WTC11 (cell line): ENCODE measurements around the gene SLC35A3. TPM values are rescaled to one million over a fixed set of nuclear protein-coding genes. Genes with fewer than 3 reads are reported as not detected.

Experiments
- ATAC-seq: fragments of 200-7000 bp; cut with Tn5 transposase; 2 replicates; pipeline ENCODE4 v1.10.0; 2021; ENCODE audit warnings: mild to moderate bottlenecking, moderate library complexity
- CTCF ChIA-PET: fragments of 300-600 bp; sonication (Branson Sonifier 250); formaldehyde crosslinking; loops from one replicate; lab custom pipeline; 2021; ENCODE audit warnings: antibody characterized with exemption; lab: Charles Lee
- POLR2A ChIA-PET: fragments of 350-600 bp; sonication (Branson Sonifier 250); formaldehyde crosslinking; loops from one replicate; lab custom pipeline; 2021; ENCODE audit warnings: antibody characterized with exemption; lab: Charles Lee
- DNase-seq: peaks from one replicate; pipeline ENCODE4 v3.0.0; 2021; ENCODE audit warnings: low spot score
- H3K27ac Mint-ChIP-seq: 2 replicates; pipeline ENCODE4 v1.8.0; 2021; ENCODE audit warnings: mixed read lengths
- H3K27me3 Mint-ChIP-seq: 2 replicates; pipeline ENCODE4 v1.8.0; 2021; ENCODE audit warnings: low read depth, mild to moderate bottlenecking, moderate library complexity, mixed read lengths
- H3K36me3 Mint-ChIP-seq: 2 replicates; pipeline ENCODE4 v1.8.0; 2021; ENCODE audit warnings: mixed read lengths
- H3K4me1 Mint-ChIP-seq: 2 replicates; pipeline ENCODE4 v1.8.0; 2022; ENCODE audit warnings: mixed read lengths
- H3K4me3 Mint-ChIP-seq: 2 replicates; pipeline ENCODE4 v1.8.0; 2021; ENCODE audit warnings: mild to moderate bottlenecking, moderate library complexity, mixed read lengths
- H3K9me3 Mint-ChIP-seq: 2 replicates; pipeline ENCODE4 v1.8.0; 2021; ENCODE audit warnings: mixed read lengths
- CREM ChIP-seq: sonication (generic); formaldehyde crosslinking; IDR thresholded peaks from 2 replicates; pipeline ENCODE4 v1.8.1; 2022; ENCODE audit warnings: mild to moderate bottlenecking, missing genetic modification reagents, moderate library complexity
- ELF4 ChIP-seq: sonication (generic); formaldehyde crosslinking; IDR thresholded peaks from 2 replicates; pipeline ENCODE4 v1.8.1; 2022; ENCODE audit warnings: low read depth, mild to moderate bottlenecking, moderate library complexity, missing genetic modification reagents
- KAT7 ChIP-seq: sonication (generic); formaldehyde crosslinking; IDR thresholded peaks from 2 replicates; pipeline ENCODE4 v1.8.1; 2023; ENCODE audit warnings: missing genetic modification reagents, mild to moderate bottlenecking, borderline replicate concordance
- MXD4 ChIP-seq: fragments of 250-450 bp; sonication (Bioruptor Pico); IDR thresholded peaks from 2 replicates; pipeline ENCODE4 v1.8.0; 2021; ENCODE audit warnings: mild to moderate bottlenecking, moderate library complexity, borderline replicate concordance
- NFATC4 ChIP-seq: fragments of 250-450 bp; sonication (Bioruptor Pico); IDR thresholded peaks from 2 replicates; pipeline ENCODE4 v1.9.0; 2021; ENCODE audit warnings: mild to moderate bottlenecking
- NFE2L1 ChIP-seq: sonication (generic); formaldehyde crosslinking; IDR thresholded peaks from 2 replicates; pipeline ENCODE4 v1.8.1; 2023; ENCODE audit warnings: missing genetic modification reagents
- NFYB ChIP-seq: sonication (generic); formaldehyde crosslinking; conservative IDR thresholded peaks from 2 replicates; pipeline ENCODE4 v1.8.0; 2022; ENCODE audit warnings: low read depth, missing genetic modification reagents
- OVOL2 ChIP-seq: fragments of 250-450 bp; sonication (Bioruptor Pico); IDR thresholded peaks from 2 replicates; pipeline ENCODE4 v1.9.0; 2021; ENCODE audit warnings: mild to moderate bottlenecking, borderline replicate concordance
- SMAD4 ChIP-seq: sonication (generic); formaldehyde crosslinking; IDR thresholded peaks from 2 replicates; pipeline ENCODE4 v1.8.0; 2022; ENCODE audit warnings: mild to moderate bottlenecking, missing genetic modification reagents
- SP1 ChIP-seq: sonication (generic); formaldehyde crosslinking; conservative IDR thresholded peaks from 2 replicates; pipeline ENCODE4 v1.8.1; 2022; ENCODE audit warnings: missing genetic modification reagents
- TEAD1 ChIP-seq: sonication (generic); formaldehyde crosslinking; IDR thresholded peaks from 2 replicates; pipeline ENCODE4 v1.8.0; 2022; ENCODE audit warnings: mild to moderate bottlenecking, missing genetic modification reagents
- ZNF317 ChIP-seq: sonication (generic); formaldehyde crosslinking; IDR thresholded peaks from 2 replicates; pipeline ENCODE4 v1.8.1; 2023; ENCODE audit warnings: low read depth, mild to moderate bottlenecking, moderate library complexity, missing genetic modification reagents, borderline replicate concordance
- ZNF423 ChIP-seq: fragments of 250-450 bp; sonication (Bioruptor Pico); IDR thresholded peaks from 2 replicates; pipeline ENCODE4 v2.1.2; 2022; ENCODE audit warnings: mild to moderate bottlenecking, moderate library complexity
- total RNA-seq: library from RNA; stranded (reverse); gene quantifications from 3 replicates; pipeline ENCODE4 v1.2.3, GENCODE V29; 2021
- TF ChIP-seq, protein P1 (sequence below): fragments of 250-450 bp; sonication (Bioruptor Pico); conservative IDR thresholded peaks from 2 replicates; pipeline ENCODE4 v1.9.0; 2021; ENCODE audit warnings: mild to moderate bottlenecking
- TF ChIP-seq, protein P2 (sequence below): fragments of 250-450 bp; sonication (Bioruptor Pico); IDR thresholded peaks from 2 replicates; pipeline ENCODE4 v1.9.0; 2021; ENCODE audit warnings: moderate library complexity, mild to moderate bottlenecking, inconsistent platforms, borderline replicate concordance
- TF ChIP-seq, protein P3 (sequence below): sonication (generic); formaldehyde crosslinking; IDR thresholded peaks from 2 replicates; pipeline ENCODE4 v1.8.1; 2023; ENCODE audit warnings: mild to moderate bottlenecking, missing genetic modification reagents, borderline replicate concordance
- TF ChIP-seq, protein P4 (sequence below): fragments of 250-450 bp; sonication (Bioruptor Pico); IDR thresholded peaks from 2 replicates; pipeline ENCODE4 v1.9.0; 2021; ENCODE audit warnings: mild to moderate bottlenecking, borderline replicate concordance
- TF ChIP-seq, protein P5 (sequence below): fragments of 200-600 bp; IDR thresholded peaks from 2 replicates; pipeline ENCODE4 v1.8.0; 2022; ENCODE audit warnings: antibody characterized with exemption
- TF ChIP-seq, protein P6 (sequence below): sonication (generic); formaldehyde crosslinking; conservative IDR thresholded peaks from 2 replicates; pipeline ENCODE4 v1.8.1; 2023; ENCODE audit warnings: mild to moderate bottlenecking, low read depth, missing genetic modification reagents, moderate library complexity

Gene SLC35A3
- total RNA-seq, 1 experiment from 2014 or later, result 14.5 TPM

DNA sequence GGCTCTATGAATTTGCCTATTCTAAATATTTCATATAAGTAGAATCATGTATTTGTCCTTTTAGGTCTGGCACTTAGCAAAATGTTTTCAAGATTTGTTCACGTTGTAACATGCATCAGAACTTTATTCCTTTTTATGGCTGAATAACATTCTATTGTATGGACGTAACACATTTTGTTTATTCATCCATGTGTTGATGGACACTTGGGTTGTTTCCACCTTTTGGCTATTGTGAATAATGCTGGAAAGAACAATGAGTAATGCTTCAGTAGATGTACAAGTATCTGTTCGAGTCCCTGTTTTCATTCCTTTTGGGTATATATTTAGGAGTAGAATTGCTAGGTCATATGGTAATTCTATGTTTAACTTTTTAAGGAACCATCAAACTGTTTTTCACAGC is 24.7 kb downstream of the SLC35A3 start (continued):
- TF ChIP-seq, protein P1, sequence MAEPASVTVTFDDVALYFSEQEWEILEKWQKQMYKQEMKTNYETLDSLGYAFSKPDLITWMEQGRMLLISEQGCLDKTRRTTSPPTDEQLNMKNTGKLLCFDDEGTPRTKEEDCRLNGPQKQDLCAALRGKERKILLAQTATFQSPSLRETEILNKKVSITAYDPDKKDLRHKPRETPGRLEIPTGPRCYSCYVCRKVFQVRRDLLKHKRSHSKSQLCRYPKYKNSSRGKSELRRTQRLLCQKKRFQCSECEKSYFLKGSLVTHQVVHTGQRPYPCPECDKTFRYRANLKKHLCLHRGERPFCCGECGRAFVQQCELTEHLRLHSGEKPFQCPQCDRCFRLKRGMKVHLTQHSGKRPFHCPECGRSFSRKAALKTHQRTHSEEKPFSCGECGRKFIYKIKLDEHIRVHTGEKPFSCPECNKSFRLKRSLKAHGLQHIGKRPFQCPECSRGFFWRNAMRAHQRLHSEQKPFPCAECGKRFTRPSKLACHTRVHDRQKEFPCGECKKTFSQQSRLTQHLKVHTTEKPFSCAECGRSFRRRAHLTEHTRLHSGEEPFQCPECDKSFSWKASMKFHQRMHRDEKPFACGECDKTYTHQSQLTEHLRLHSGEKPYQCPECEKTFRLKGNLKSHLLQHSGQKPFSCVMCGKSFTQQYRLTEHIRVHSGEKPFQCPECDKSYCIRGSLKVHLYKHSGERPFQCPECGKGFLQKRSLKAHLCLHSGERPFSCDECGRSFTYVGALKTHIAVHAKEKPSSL (CRISPR knock-in tag), result no peak
- TF ChIP-seq SMAD4 (no peak), ELF4 (CRISPR knock-in tag) (no peak), NFE2L1 (CRISPR knock-in tag) (no peak), KAT7 (CRISPR knock-in tag) (no peak), ZNF317 (CRISPR knock-in tag) (no peak), MXD4 (no peak)
- TF ChIP-seq, protein P2, sequence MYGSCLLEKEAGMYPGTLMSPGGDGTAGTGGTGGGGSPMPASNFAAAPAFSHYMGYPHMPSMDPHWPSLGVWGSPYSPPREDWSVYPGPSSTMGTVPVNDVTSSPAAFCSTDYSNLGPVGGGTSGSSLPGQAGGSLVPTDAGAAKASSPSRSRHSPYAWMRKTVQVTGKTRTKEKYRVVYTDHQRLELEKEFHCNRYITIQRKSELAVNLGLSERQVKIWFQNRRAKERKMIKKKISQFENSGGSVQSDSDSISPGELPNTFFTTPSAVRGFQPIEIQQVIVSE (CRISPR knock-in tag), result no peak
- TF ChIP-seq, protein P3, sequence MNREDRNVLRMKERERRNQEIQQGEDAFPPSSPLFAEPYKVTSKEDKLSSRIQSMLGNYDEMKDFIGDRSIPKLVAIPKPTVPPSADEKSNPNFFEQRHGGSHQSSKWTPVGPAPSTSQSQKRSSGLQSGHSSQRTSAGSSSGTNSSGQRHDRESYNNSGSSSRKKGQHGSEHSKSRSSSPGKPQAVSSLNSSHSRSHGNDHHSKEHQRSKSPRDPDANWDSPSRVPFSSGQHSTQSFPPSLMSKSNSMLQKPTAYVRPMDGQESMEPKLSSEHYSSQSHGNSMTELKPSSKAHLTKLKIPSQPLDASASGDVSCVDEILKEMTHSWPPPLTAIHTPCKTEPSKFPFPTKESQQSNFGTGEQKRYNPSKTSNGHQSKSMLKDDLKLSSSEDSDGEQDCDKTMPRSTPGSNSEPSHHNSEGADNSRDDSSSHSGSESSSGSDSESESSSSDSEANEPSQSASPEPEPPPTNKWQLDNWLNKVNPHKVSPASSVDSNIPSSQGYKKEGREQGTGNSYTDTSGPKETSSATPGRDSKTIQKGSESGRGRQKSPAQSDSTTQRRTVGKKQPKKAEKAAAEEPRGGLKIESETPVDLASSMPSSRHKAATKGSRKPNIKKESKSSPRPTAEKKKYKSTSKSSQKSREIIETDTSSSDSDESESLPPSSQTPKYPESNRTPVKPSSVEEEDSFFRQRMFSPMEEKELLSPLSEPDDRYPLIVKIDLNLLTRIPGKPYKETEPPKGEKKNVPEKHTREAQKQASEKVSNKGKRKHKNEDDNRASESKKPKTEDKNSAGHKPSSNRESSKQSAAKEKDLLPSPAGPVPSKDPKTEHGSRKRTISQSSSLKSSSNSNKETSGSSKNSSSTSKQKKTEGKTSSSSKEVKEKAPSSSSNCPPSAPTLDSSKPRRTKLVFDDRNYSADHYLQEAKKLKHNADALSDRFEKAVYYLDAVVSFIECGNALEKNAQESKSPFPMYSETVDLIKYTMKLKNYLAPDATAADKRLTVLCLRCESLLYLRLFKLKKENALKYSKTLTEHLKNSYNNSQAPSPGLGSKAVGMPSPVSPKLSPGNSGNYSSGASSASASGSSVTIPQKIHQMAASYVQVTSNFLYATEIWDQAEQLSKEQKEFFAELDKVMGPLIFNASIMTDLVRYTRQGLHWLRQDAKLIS (CRISPR knock-in tag), result no peak

DNA sequence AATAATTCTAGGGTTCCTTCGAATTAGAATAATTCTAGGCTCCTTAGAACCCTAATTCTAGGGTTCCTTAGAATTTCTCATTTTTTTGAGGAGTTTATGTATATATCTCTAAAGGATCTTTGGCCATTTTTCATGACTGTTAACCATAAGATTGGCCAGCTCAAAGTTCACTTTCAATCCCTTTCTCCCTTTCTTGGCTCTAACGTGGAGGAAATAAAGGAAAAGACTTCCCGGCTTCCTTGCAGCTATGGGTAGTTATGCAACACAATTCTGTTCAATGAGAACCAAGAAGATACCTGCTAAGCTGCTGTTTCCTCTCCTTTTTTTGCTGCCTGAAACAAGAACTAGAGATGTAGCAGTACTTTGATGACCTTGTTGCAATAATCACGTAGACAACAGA is 27.2 kb downstream of the SLC35A3 start:
- no peaks in the 10 kb centered on the region for H3K27me3 Mint-ChIP-seq
- ATAC-seq (no peak), DNase-seq (no peak)
- H3K9me3 Mint-ChIP-seq, result peaks cover 12% of the 10 kb centered on the region
- no peak overlapping the region for H3K4me3 Mint-ChIP-seq
- 0 out of 2 replicates have a peak, but pooled peaks cover 7% of the 10 kb centered on the region for H3K4me1 Mint-ChIP-seq
- H3K36me3 Mint-ChIP-seq, result peaks cover 21% of the 10 kb centered on the region
- POLR2A ChIA-PET, result no interaction called here
- CTCF ChIA-PET, result no interaction called here
- no peak overlapping the region for H3K27ac Mint-ChIP-seq
- TF ChIP-seq SP1 (CRISPR knock-in tag) (no peak), OVOL2 (CRISPR knock-in tag) (no peak), ZNF423 (CRISPR knock-in tag) (no peak), NFATC4 (no peak), TEAD1 (CRISPR knock-in tag) (no peak), NFYB (CRISPR knock-in tag) (no peak), CREM (CRISPR knock-in tag) (no peak)
- TF ChIP-seq, protein P4, sequence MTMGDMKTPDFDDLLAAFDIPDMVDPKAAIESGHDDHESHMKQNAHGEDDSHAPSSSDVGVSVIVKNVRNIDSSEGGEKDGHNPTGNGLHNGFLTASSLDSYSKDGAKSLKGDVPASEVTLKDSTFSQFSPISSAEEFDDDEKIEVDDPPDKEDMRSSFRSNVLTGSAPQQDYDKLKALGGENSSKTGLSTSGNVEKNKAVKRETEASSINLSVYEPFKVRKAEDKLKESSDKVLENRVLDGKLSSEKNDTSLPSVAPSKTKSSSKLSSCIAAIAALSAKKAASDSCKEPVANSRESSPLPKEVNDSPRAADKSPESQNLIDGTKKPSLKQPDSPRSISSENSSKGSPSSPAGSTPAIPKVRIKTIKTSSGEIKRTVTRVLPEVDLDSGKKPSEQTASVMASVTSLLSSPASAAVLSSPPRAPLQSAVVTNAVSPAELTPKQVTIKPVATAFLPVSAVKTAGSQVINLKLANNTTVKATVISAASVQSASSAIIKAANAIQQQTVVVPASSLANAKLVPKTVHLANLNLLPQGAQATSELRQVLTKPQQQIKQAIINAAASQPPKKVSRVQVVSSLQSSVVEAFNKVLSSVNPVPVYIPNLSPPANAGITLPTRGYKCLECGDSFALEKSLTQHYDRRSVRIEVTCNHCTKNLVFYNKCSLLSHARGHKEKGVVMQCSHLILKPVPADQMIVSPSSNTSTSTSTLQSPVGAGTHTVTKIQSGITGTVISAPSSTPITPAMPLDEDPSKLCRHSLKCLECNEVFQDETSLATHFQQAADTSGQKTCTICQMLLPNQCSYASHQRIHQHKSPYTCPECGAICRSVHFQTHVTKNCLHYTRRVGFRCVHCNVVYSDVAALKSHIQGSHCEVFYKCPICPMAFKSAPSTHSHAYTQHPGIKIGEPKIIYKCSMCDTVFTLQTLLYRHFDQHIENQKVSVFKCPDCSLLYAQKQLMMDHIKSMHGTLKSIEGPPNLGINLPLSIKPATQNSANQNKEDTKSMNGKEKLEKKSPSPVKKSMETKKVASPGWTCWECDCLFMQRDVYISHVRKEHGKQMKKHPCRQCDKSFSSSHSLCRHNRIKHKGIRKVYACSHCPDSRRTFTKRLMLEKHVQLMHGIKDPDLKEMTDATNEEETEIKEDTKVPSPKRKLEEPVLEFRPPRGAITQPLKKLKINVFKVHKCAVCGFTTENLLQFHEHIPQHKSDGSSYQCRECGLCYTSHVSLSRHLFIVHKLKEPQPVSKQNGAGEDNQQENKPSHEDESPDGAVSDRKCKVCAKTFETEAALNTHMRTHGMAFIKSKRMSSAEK (CRISPR knock-in tag), result no peak
- TF ChIP-seq, protein P5, sequence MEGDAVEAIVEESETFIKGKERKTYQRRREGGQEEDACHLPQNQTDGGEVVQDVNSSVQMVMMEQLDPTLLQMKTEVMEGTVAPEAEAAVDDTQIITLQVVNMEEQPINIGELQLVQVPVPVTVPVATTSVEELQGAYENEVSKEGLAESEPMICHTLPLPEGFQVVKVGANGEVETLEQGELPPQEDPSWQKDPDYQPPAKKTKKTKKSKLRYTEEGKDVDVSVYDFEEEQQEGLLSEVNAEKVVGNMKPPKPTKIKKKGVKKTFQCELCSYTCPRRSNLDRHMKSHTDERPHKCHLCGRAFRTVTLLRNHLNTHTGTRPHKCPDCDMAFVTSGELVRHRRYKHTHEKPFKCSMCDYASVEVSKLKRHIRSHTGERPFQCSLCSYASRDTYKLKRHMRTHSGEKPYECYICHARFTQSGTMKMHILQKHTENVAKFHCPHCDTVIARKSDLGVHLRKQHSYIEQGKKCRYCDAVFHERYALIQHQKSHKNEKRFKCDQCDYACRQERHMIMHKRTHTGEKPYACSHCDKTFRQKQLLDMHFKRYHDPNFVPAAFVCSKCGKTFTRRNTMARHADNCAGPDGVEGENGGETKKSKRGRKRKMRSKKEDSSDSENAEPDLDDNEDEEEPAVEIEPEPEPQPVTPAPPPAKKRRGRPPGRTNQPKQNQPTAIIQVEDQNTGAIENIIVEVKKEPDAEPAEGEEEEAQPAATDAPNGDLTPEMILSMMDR, result no peak
- TF ChIP-seq, protein P6, sequence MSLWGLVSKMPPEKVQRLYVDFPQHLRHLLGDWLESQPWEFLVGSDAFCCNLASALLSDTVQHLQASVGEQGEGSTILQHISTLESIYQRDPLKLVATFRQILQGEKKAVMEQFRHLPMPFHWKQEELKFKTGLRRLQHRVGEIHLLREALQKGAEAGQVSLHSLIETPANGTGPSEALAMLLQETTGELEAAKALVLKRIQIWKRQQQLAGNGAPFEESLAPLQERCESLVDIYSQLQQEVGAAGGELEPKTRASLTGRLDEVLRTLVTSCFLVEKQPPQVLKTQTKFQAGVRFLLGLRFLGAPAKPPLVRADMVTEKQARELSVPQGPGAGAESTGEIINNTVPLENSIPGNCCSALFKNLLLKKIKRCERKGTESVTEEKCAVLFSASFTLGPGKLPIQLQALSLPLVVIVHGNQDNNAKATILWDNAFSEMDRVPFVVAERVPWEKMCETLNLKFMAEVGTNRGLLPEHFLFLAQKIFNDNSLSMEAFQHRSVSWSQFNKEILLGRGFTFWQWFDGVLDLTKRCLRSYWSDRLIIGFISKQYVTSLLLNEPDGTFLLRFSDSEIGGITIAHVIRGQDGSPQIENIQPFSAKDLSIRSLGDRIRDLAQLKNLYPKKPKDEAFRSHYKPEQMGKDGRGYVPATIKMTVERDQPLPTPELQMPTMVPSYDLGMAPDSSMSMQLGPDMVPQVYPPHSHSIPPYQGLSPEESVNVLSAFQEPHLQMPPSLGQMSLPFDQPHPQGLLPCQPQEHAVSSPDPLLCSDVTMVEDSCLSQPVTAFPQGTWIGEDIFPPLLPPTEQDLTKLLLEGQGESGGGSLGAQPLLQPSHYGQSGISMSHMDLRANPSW (CRISPR knock-in tag), result no peak
